ENCODE results near the gene FLII. TPM values are rescaled to one million over a fixed set of nuclear protein-coding genes. Genes with fewer than 3 reads are reported as not detected.

The FLII gene
- total RNA-seq, 1 experiment from 2014 or later, result 343 TPM

- no peaks in the 10 kb centered on the region for H3K9me3 ChIP-seq
- ChIA-PET CTCF (interaction anchor here (0.6 kb wide), 1 partner anchor 28 kb away, joined by 3 read pairs; no protein-coding TSS in a partner anchor), POLR2A (interaction anchor here (0.6 to 1.0 kb wide), 4 partner anchors 9 to 85 kb away, joined by 3 to 4 read pairs (median 3); no protein-coding TSS in a partner anchor)
- H3K4me3 ChIP-seq (ENCODE audit: low read depth, low read length), result no peak overlapping the region
- peaks cover 6% of the 10 kb centered on the region for H3K4me1 Mint-ChIP-seq (ENCODE audit: low read depth, unreplicated experiment)
- intact Hi-C loops (cut with micrococcal nuclease; ENCODE audit: unreplicated experiment), result no loop called here
- no peaks in the 10 kb centered on the region for H3K36me3 ChIP-seq (ENCODE audit: control insufficient read depth, insufficient read depth, low read length)
- peaks cover 49% of the 10 kb centered on the region for H3K36me3 Mint-ChIP-seq (ENCODE audit: insufficient read depth, unreplicated experiment)
- no peaks in the 10 kb centered on the region for H3K27me3 Mint-ChIP-seq (ENCODE audit: insufficient read depth, unreplicated experiment)
- DNase-seq, result no peak
- H3K9me3 Mint-ChIP-seq (ENCODE audit: unreplicated experiment), result no peaks in the 10 kb centered on the region
- peaks cover 16% of the 10 kb centered on the region for H3K4me1 ChIP-seq
- BruUV-seq (replicated peaks), result no TSS peak
- TF ChIP-seq, protein P1, sequence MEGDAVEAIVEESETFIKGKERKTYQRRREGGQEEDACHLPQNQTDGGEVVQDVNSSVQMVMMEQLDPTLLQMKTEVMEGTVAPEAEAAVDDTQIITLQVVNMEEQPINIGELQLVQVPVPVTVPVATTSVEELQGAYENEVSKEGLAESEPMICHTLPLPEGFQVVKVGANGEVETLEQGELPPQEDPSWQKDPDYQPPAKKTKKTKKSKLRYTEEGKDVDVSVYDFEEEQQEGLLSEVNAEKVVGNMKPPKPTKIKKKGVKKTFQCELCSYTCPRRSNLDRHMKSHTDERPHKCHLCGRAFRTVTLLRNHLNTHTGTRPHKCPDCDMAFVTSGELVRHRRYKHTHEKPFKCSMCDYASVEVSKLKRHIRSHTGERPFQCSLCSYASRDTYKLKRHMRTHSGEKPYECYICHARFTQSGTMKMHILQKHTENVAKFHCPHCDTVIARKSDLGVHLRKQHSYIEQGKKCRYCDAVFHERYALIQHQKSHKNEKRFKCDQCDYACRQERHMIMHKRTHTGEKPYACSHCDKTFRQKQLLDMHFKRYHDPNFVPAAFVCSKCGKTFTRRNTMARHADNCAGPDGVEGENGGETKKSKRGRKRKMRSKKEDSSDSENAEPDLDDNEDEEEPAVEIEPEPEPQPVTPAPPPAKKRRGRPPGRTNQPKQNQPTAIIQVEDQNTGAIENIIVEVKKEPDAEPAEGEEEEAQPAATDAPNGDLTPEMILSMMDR (IDR thresholded peaks at IDR 0.05; ENCODE audit: insufficient read depth in 1 of 2, low read depth in 1 of 2, low read length in 1 of 2, severe bottlenecking in 1 of 2, unreplicated experiment in 1 of 2), result no peak
- H3K4me3 Mint-ChIP-seq (ENCODE audit: unreplicated experiment), result no peak overlapping the region
- H3K27ac Mint-ChIP-seq (ENCODE audit: unreplicated experiment), result peak overlapping the region; percentile 73
- H3K27me3 ChIP-seq (replicated peaks; ENCODE audit: control insufficient read depth, insufficient read depth, low read length), result no peaks in the 10 kb centered on the region
These were observed 9.6 kb upstream of the FLII start for GRCh38 chr17:18267927-18268711.

DNA sequence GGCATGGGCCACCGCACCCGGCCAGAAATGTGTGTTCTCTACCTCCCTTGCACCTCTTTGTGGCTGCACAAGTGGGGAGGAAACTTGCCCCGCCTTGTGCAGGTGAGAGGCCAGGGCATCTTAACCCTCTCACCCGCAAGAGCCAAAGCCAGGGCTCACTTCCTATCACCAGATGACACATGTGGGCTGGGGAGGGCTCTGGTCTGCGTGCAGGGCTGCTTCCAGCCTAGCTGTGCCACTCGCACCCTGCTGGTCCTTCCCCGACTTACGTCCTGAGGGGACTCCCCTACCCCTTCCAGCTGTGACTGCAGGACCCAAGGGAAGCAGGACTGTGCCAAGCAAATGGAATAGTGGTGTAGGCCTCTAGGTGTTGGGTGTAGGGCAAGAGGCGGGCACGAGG, 8.8 kb upstream of the FLII start:
- BruUV-seq (replicated peaks), result no TSS peak
- TF ChIP-seq, protein P1 (IDR thresholded peaks at IDR 0.05; ENCODE audit: insufficient read depth in 1 of 2, low read depth in 1 of 2, low read length in 1 of 2, severe bottlenecking in 1 of 2, unreplicated experiment in 1 of 2), result no peak
- Mint-ChIP-seq H3K9me3 (ENCODE audit: unreplicated experiment) (no peaks in the 10 kb centered on the region), H3K4me3 (ENCODE audit: unreplicated experiment) (no peak overlapping the region), H3K27me3 (ENCODE audit: insufficient read depth, unreplicated experiment) (no peaks in the 10 kb centered on the region), H3K36me3 (ENCODE audit: insufficient read depth, unreplicated experiment) (peaks cover 45% of the 10 kb centered on the region), H3K27ac (ENCODE audit: unreplicated experiment) (peak overlapping the region; percentile 73), H3K4me1 (ENCODE audit: low read depth, unreplicated experiment) (peaks cover 6% of the 10 kb centered on the region)
- ChIA-PET POLR2A (interaction anchor here (0.6 kb wide), 2 partner anchors 8 to 84 kb away, joined by 3 read pairs; no protein-coding TSS in a partner anchor), CTCF (no interaction called here)
- H3K9me3 ChIP-seq, result no peaks in the 10 kb centered on the region
- H3K36me3 ChIP-seq (ENCODE audit: control insufficient read depth, insufficient read depth, low read length), result no peaks in the 10 kb centered on the region
- intact Hi-C loops (cut with micrococcal nuclease; ENCODE audit: unreplicated experiment), result no loop called here
- DNase-seq, result no peak
- H3K4me3 ChIP-seq (ENCODE audit: low read depth, low read length), result no peak overlapping the region
- no peaks in the 10 kb centered on the region for H3K27me3 ChIP-seq (replicated peaks; ENCODE audit: control insufficient read depth, insufficient read depth, low read length)
- H3K4me1 ChIP-seq, result peaks cover 17% of the 10 kb centered on the region

- DNase-seq, result no peak
- BruUV-seq (replicated peaks), result no TSS peak
- H3K27ac Mint-ChIP-seq (ENCODE audit: unreplicated experiment), result no peak overlapping the region
- CTCF ChIA-PET, result no interaction called here
- no peak overlapping the region for H3K4me3 Mint-ChIP-seq (ENCODE audit: unreplicated experiment)
- POLR2A ChIA-PET, result no interaction called here
- TF ChIP-seq, protein P1 (IDR thresholded peaks at IDR 0.05; ENCODE audit: insufficient read depth in 1 of 2, low read depth in 1 of 2, low read length in 1 of 2, severe bottlenecking in 1 of 2, unreplicated experiment in 1 of 2), result no peak
- intact Hi-C loops (cut with micrococcal nuclease; ENCODE audit: unreplicated experiment), result no loop called here
- Histone ChIP-seq H3K4me1 (peaks cover 31% of the 10 kb centered on the region), H3K27me3 (replicated peaks; ENCODE audit: control insufficient read depth, insufficient read depth, low read length) (no peaks in the 10 kb centered on the region), H3K9me3 (no peaks in the 10 kb centered on the region), H3K4me3 (ENCODE audit: low read depth, low read length) (no peak overlapping the region), H3K36me3 (ENCODE audit: control insufficient read depth, insufficient read depth, low read length) (no peaks in the 10 kb centered on the region)
- H3K36me3 Mint-ChIP-seq (ENCODE audit: insufficient read depth, unreplicated experiment), result peaks cover 39% of the 10 kb centered on the region
- H3K27me3 Mint-ChIP-seq (ENCODE audit: insufficient read depth, unreplicated experiment), result no peaks in the 10 kb centered on the region
- peaks cover 4% of the 10 kb centered on the region for H3K4me1 Mint-ChIP-seq (ENCODE audit: low read depth, unreplicated experiment)
- no peaks in the 10 kb centered on the region for H3K9me3 Mint-ChIP-seq (ENCODE audit: unreplicated experiment)
These were observed 5.5 kb upstream of the FLII start for GRCh38 chr17:18263885-18264682.
